ENCODE data around the gene SSC4D. TPM values are rescaled to one million over a fixed set of nuclear protein-coding genes. Genes with fewer than 3 reads are reported as not detected.

Gene SSC4D
- polyA plus RNA-seq, 2 donors: 0.59 to 0.88 TPM

DNA sequence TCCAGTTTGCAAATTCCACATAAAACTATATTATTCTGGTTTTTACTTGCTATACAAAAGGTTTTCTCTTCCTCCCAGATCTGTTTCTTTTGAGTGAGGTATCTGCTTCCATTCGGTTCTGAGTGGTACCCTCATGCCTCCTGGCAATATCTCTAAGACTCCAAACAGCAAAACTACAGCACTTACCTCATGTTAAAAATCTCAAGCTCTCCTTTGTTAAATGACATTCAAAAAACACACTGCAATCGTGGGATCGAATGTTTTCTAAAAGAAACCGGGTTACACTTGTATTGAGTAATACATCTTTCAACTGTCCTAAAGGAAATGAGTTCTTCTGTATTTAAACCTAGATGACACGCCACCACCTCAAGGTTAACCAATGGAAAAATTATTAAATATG, 61.8 kb downstream of the SSC4D start:
- no peaks in the 10 kb centered on the region for H3K4me1 ChIP-seq (ENCODE audit: control insufficient read depth in 2 of 2, insufficient read depth in 2 of 2, low read length in 1 of 2)
- 64 to 70% methylated on average over 5 of the region's 5 CpGs for WGBS, 2 donors
- H3K36me3 ChIP-seq (ENCODE audit: control insufficient read depth in 2 of 2, insufficient read depth in 2 of 2, low read length in 1 of 2): peaks cover 5 to 23% of the 10 kb centered on the region in 2 donors
- no peak overlapping the region for H3K27ac ChIP-seq (ENCODE audit: low read depth in 2 of 2, low read length in 1 of 2)
- H3K9me3 ChIP-seq (ENCODE audit: control insufficient read depth in 2 of 2, insufficient read depth in 1 of 2, low read depth in 1 of 2, low read length in 1 of 2): no peaks in the 10 kb centered on the region
- no peak overlapping the region for H3K4me3 ChIP-seq (ENCODE audit: low read depth in 1 of 2, low read length in 2 of 2)
- H3K27me3 ChIP-seq (ENCODE audit: control insufficient read depth in 1 of 2, insufficient read depth in 2 of 2, low read length in 2 of 2): no peaks in the 10 kb centered on the region

DNA sequence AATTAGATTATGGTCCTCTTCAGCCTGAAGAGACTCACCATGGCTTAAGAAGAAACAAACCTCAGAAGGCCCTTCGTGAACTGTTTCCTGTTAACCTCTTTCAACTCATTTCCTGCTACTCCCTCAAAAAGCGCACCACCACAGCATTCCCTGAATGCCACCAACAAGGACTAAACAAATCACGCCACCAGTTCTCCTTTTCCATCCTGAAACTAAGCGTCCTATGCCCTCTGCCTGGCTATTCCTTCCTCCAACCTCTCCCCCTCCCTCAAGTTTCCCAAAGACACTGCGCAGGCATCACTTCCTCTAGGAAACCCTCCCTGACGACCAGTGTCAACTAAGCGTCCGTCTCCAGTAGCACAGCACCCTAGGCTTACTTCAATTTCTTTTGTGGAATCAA, 62.7 kb downstream of the SSC4D start:
- H3K27ac ChIP-seq (ENCODE audit: low read depth in 2 of 2, low read length in 1 of 2): peak overlapping the region in 1 of 2 donors; percentile 36
- H3K36me3 ChIP-seq (ENCODE audit: control insufficient read depth in 2 of 2, insufficient read depth in 2 of 2, low read length in 1 of 2): peaks cover 5 to 23% of the 10 kb centered on the region in 2 donors
- H3K4me1 ChIP-seq (ENCODE audit: control insufficient read depth in 2 of 2, insufficient read depth in 2 of 2, low read length in 1 of 2): no peaks in the 10 kb centered on the region

DNA sequence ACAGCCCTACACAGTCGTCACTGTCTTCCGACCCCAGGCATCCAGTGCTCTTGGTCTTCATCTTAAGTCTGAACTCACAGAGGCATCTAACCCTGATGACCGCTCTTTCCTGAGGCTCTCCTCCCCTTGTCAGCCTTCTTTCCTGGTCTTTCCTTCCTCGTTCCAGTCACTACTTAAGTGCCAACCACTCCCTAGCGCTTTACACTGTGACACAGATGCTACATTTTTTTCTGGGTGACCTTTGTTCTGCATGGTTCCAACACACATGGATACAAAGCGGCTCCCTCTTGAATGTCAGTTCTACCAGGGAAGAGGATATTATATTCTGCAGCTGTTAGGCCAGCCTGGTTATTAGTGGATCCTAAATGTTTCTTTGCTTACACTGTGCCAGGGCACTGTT, 63.4 kb downstream of the SSC4D start:
- H3K9me3 ChIP-seq (ENCODE audit: control insufficient read depth in 2 of 2, insufficient read depth in 1 of 2, low read depth in 1 of 2, low read length in 1 of 2): no peaks in the 10 kb centered on the region
- WGBS, 2 donors: 80 to 92% methylated on average over 6 of the region's 6 CpGs
- no peaks in the 10 kb centered on the region for H3K4me1 ChIP-seq (ENCODE audit: control insufficient read depth in 2 of 2, insufficient read depth in 2 of 2, low read length in 1 of 2)
- no peaks in the 10 kb centered on the region for H3K27me3 ChIP-seq (ENCODE audit: control insufficient read depth in 1 of 2, insufficient read depth in 2 of 2, low read length in 2 of 2)
- H3K27ac ChIP-seq (ENCODE audit: low read depth in 2 of 2, low read length in 1 of 2): peak overlapping the region in 1 of 2 donors; percentile 33
- H3K4me3 ChIP-seq (ENCODE audit: low read depth in 1 of 2, low read length in 2 of 2): no peak overlapping the region
- H3K36me3 ChIP-seq (ENCODE audit: control insufficient read depth in 2 of 2, insufficient read depth in 2 of 2, low read length in 1 of 2): peaks cover 5 to 23% of the 10 kb centered on the region in 2 donors

More for the DNA sequence above, 62.7 kb downstream of the SSC4D start:
- H3K27me3 ChIP-seq (ENCODE audit: control insufficient read depth in 1 of 2, insufficient read depth in 2 of 2, low read length in 2 of 2): no peaks in the 10 kb centered on the region
- no peaks in the 10 kb centered on the region for H3K9me3 ChIP-seq (ENCODE audit: control insufficient read depth in 2 of 2, insufficient read depth in 1 of 2, low read depth in 1 of 2, low read length in 1 of 2)
- H3K4me3 ChIP-seq (ENCODE audit: low read depth in 1 of 2, low read length in 2 of 2): no peak overlapping the region
- 70 to 73% methylated on average over 8 of the region's 8 CpGs for WGBS, 2 donors

DNA sequence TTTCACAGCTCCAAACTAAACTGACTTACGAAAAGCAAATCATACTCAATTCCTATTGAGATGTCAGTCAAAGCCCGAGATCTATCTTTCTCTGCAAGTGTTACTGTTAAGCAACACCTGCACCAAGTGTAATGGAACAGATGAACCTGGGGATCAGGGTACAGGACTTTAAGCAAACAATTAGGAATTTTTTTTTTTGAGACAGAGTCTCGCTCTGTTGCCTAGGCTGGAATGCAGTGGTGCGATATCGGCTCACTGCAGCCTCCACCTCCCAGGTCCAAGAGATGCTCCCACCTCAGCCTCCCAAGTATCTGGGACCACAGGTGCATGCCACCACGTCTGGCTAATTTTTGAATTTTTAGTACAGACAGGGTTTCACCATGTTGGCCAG, 65.6 kb downstream of the SSC4D start:
- no peaks in the 10 kb centered on the region for H3K4me1 ChIP-seq (ENCODE audit: control insufficient read depth in 2 of 2, insufficient read depth in 2 of 2, low read length in 1 of 2)

GRCh38 chr7:76343294-76343930, 66.1 kb downstream of the SSC4D start:
- no peaks in the 10 kb centered on the region for H3K27me3 ChIP-seq (ENCODE audit: control insufficient read depth in 1 of 2, insufficient read depth in 2 of 2, low read length in 2 of 2)
- no peak overlapping the region for H3K4me3 ChIP-seq (ENCODE audit: low read depth in 1 of 2, low read length in 2 of 2)
- peaks cover 0 to under 1% of the 10 kb centered on the region in 2 donors for H3K4me1 ChIP-seq (ENCODE audit: control insufficient read depth in 2 of 2, insufficient read depth in 2 of 2, low read length in 1 of 2)
- H3K27ac ChIP-seq (ENCODE audit: low read depth in 2 of 2, low read length in 1 of 2): no peak overlapping the region
- H3K36me3 ChIP-seq (ENCODE audit: control insufficient read depth in 2 of 2, insufficient read depth in 2 of 2, low read length in 1 of 2): peaks cover 0 to 19% of the 10 kb centered on the region in 2 donors
- no peaks in the 10 kb centered on the region for H3K9me3 ChIP-seq (ENCODE audit: control insufficient read depth in 2 of 2, insufficient read depth in 1 of 2, low read depth in 1 of 2, low read length in 1 of 2)
- 86 to 91% methylated on average over 6 of the region's 6 CpGs for WGBS, 2 donors

More for the DNA sequence above, 65.6 kb downstream of the SSC4D start:
- Histone ChIP-seq H3K9me3 (ENCODE audit: control insufficient read depth in 2 of 2, insufficient read depth in 1 of 2, low read depth in 1 of 2, low read length in 1 of 2) (no peaks in the 10 kb centered on the region), H3K27me3 (ENCODE audit: control insufficient read depth in 1 of 2, insufficient read depth in 2 of 2, low read length in 2 of 2) (no peaks in the 10 kb centered on the region), H3K27ac (ENCODE audit: low read depth in 2 of 2, low read length in 1 of 2) (no peak overlapping the region), H3K4me3 (ENCODE audit: low read depth in 1 of 2, low read length in 2 of 2) (no peak overlapping the region), H3K36me3 (ENCODE audit: control insufficient read depth in 2 of 2, insufficient read depth in 2 of 2, low read length in 1 of 2) (peaks cover 0 to 19% of the 10 kb centered on the region in 2 donors)
- 90 to 98% methylated on average over 6 of the region's 6 CpGs for WGBS, 2 donors

GRCh38 chr7:76342222-76342621, 67.3 kb downstream of the SSC4D start:
- 89 to 91% methylated on average over 5 of the region's 5 CpGs for WGBS, 2 donors

DNA sequence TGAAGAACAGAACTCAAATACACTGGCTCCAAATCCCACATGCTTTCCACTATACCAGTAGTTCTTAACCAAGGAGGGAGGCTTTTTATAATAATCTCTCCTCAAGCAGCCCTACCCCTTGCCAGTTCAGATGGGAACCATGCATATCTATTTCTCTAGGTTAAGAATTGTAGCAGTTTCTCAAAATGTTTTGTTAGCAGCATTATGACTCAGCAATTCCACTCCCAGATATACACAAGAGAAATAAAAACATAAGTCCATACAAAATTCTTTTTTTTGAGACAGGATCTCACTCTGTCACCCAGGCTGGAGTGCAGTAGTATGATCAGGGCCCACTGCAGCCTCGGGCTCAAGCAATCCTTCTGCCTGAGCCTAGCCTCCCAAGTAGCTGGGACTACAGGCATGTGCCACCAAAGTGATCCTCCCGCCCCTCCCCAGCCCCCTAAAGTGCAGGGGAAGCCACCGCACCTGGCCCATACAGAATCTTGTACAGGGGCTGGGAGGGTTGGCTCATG, 68.8 kb downstream of the SSC4D start:
- Histone ChIP-seq H3K4me3 (ENCODE audit: low read depth in 1 of 2, low read length in 2 of 2) (no peak overlapping the region), H3K9me3 (ENCODE audit: control insufficient read depth in 2 of 2, insufficient read depth in 1 of 2, low read depth in 1 of 2, low read length in 1 of 2) (no peaks in the 10 kb centered on the region), H3K36me3 (ENCODE audit: control insufficient read depth in 2 of 2, insufficient read depth in 2 of 2, low read length in 1 of 2) (peaks cover 0 to 11% of the 10 kb centered on the region in 2 donors), H3K27me3 (ENCODE audit: control insufficient read depth in 1 of 2, insufficient read depth in 2 of 2, low read length in 2 of 2) (no peaks in the 10 kb centered on the region), H3K4me1 (ENCODE audit: control insufficient read depth in 2 of 2, insufficient read depth in 2 of 2, low read length in 1 of 2) (peaks cover 0 to 3% of the 10 kb centered on the region in 2 donors), H3K27ac (ENCODE audit: low read depth in 2 of 2, low read length in 1 of 2) (peak overlapping the region in 1 of 2 donors; percentile 59)
- WGBS, 2 donors: 77 to 81% methylated on average over 3 of the region's 3 CpGs

More at GRCh38 chr7:76342222-76342621, 67.3 kb downstream of the SSC4D start:
- Histone ChIP-seq H3K9me3 (ENCODE audit: control insufficient read depth in 2 of 2, insufficient read depth in 1 of 2, low read depth in 1 of 2, low read length in 1 of 2) (no peaks in the 10 kb centered on the region), H3K36me3 (ENCODE audit: control insufficient read depth in 2 of 2, insufficient read depth in 2 of 2, low read length in 1 of 2) (peaks cover 0 to 19% of the 10 kb centered on the region in 2 donors), H3K27me3 (ENCODE audit: control insufficient read depth in 1 of 2, insufficient read depth in 2 of 2, low read length in 2 of 2) (no peaks in the 10 kb centered on the region), H3K27ac (ENCODE audit: low read depth in 2 of 2, low read length in 1 of 2) (no peak overlapping the region), H3K4me3 (ENCODE audit: low read depth in 1 of 2, low read length in 2 of 2) (no peak overlapping the region), H3K4me1 (ENCODE audit: control insufficient read depth in 2 of 2, insufficient read depth in 2 of 2, low read length in 1 of 2) (peaks cover 0 to 3% of the 10 kb centered on the region in 2 donors)

Other genes starting within 250 kb of the SSC4D start
- 10 to 100 TPM; 10.4 to 23.6 TPM for gene SRRM3, start 207.8 kb downstream of the SSC4D start, polyA plus RNA-seq
- gene HSPB1, start 107.0 kb downstream of the SSC4D start, polyA plus RNA-seq: 1,000 to 10,000 TPM; 4,444 to 4,845 TPM
- 10 to 100 TPM; 35.2 to 53.3 TPM for gene YWHAG, start 50.7 kb downstream of the SSC4D start, polyA plus RNA-seq
- gene ZP3, start 15.3 kb upstream of the SSC4D start, polyA plus RNA-seq: 1 to 10 TPM; 4.3 to 6.9 TPM
- gene DTX2, start 52.0 kb upstream of the SSC4D start, polyA plus RNA-seq: 100 to 1,000 TPM in 1 of 2 donors, 10 to 100 TPM in 1; 46.2 to 171 TPM
- 10 to 100 TPM; 16.7 to 63.9 TPM for gene UPK3B, start 100.9 kb upstream of the SSC4D start, polyA plus RNA-seq
- gene SPDYE16, start 133.6 kb upstream of the SSC4D start, polyA plus RNA-seq: under 1 TPM; 0.05 to 0.08 TPM
- 1 to 10 TPM; 4.5 to 8.3 TPM for gene POMZP3, start 217.6 kb upstream of the SSC4D start, polyA plus RNA-seq

Measured in esophagus (tissue), 2 donors.